ENCODE measurements around the gene DPP6.

GRCh38 chr7:154571772-154572171 lies 519.6 kb downstream of the DPP6 start:
- TF ChIP-seq, protein P1, sequence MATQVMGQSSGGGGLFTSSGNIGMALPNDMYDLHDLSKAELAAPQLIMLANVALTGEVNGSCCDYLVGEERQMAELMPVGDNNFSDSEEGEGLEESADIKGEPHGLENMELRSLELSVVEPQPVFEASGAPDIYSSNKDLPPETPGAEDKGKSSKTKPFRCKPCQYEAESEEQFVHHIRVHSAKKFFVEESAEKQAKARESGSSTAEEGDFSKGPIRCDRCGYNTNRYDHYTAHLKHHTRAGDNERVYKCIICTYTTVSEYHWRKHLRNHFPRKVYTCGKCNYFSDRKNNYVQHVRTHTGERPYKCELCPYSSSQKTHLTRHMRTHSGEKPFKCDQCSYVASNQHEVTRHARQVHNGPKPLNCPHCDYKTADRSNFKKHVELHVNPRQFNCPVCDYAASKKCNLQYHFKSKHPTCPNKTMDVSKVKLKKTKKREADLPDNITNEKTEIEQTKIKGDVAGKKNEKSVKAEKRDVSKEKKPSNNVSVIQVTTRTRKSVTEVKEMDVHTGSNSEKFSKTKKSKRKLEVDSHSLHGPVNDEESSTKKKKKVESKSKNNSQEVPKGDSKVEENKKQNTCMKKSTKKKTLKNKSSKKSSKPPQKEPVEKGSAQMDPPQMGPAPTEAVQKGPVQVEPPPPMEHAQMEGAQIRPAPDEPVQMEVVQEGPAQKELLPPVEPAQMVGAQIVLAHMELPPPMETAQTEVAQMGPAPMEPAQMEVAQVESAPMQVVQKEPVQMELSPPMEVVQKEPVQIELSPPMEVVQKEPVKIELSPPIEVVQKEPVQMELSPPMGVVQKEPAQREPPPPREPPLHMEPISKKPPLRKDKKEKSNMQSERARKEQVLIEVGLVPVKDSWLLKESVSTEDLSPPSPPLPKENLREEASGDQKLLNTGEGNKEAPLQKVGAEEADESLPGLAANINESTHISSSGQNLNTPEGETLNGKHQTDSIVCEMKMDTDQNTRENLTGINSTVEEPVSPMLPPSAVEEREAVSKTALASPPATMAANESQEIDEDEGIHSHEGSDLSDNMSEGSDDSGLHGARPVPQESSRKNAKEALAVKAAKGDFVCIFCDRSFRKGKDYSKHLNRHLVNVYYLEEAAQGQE (IDR thresholded peaks at IDR 0.05; ENCODE audit: insufficient read depth in 1 of 2, low read depth in 2 of 2, low read length in 1 of 2), result no peak
- TF ChIP-seq, protein P2, sequence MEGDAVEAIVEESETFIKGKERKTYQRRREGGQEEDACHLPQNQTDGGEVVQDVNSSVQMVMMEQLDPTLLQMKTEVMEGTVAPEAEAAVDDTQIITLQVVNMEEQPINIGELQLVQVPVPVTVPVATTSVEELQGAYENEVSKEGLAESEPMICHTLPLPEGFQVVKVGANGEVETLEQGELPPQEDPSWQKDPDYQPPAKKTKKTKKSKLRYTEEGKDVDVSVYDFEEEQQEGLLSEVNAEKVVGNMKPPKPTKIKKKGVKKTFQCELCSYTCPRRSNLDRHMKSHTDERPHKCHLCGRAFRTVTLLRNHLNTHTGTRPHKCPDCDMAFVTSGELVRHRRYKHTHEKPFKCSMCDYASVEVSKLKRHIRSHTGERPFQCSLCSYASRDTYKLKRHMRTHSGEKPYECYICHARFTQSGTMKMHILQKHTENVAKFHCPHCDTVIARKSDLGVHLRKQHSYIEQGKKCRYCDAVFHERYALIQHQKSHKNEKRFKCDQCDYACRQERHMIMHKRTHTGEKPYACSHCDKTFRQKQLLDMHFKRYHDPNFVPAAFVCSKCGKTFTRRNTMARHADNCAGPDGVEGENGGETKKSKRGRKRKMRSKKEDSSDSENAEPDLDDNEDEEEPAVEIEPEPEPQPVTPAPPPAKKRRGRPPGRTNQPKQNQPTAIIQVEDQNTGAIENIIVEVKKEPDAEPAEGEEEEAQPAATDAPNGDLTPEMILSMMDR (IDR thresholded peaks at IDR 0.05), result no peak
- TF ChIP-seq POLR2AphosphoS5 (IDR thresholded peaks at IDR 0.05; ENCODE audit: low read depth, low read length), result no peak

Measured in Panc1 (cell line).